Endothelial cell of umbilical vein (primary cell): ENCODE data around the gene PBOV1. TPM values are rescaled to one million over a fixed set of nuclear protein-coding genes. Genes with fewer than 3 reads are reported as not detected.

Source experiments
- BruUV-seq: library from RNA; stranded (reverse); fragments of 400-500 nt; replicated peaks from 2 replicates; lab custom pipeline; 2021; lab: Mats Ljungman, UMichigan
- CTCF ChIA-PET: fragments of 300-600, 350-600 bp; sonication (Branson Sonifier 250); formaldehyde crosslinking; loops from one replicate; lab custom pipeline; 2021; ENCODE audit warnings: antibody characterized with exemption, inconsistent platforms; lab: Charles Lee
- POLR2A ChIA-PET: fragments of 300-600, 350-600 bp; sonication (Branson Sonifier 250); formaldehyde crosslinking; loops from one replicate; lab custom pipeline; 2021; ENCODE audit warnings: antibody characterized with exemption, inconsistent platforms; lab: Charles Lee
- DNase-seq: peaks from one replicate; pipeline ENCODE4 v3.0.0-alpha.2; 2011; ENCODE audit warnings: low read depth, low spot score
- FAIRE-seq: peaks from 2 replicates; lab custom pipeline; 2011; peaks lifted over from hg19 to GRCh38; lab: Jason Lieb, UNC
- H2AFZ ChIP-seq: 2 replicates; pipeline ENCODE4 v1.6.0; 2012; ENCODE audit warnings: low read depth, low read length, control low read depth, inconsistent platforms
- H3K27ac ChIP-seq: 2 replicates; pipeline ENCODE4 v1.5.1; 2011; ENCODE audit warnings: low read depth, mild to moderate bottlenecking, control low read depth, low read length, moderate library complexity; ENCODE audit not compliant: insufficient read depth
- H3K27me3 ChIP-seq, 2 experiments: 2 replicates each; pipeline versions ENCODE4 v1.6.0 to v1.6.1; 2011; ENCODE audit warnings: low read length in 2 of 2, mixed read lengths in 1 of 2; ENCODE audit not compliant: control insufficient read depth in 2 of 2, insufficient read depth in 2 of 2
- H3K36me3 ChIP-seq, 2 experiments: 2 replicates in 1 of 2; 3 replicates in 1 of 2; pipeline ENCODE4 v1.5.1; 2011; ENCODE audit warnings: low read length in 2 of 2, mild to moderate bottlenecking in 1 of 2, moderate library complexity in 1 of 2; ENCODE audit not compliant: control insufficient read depth in 2 of 2, insufficient read depth in 2 of 2; ENCODE audit errors: extremely low read depth in 1 of 2
- H3K4me1 ChIP-seq: 3 replicates; pipeline ENCODE4 v1.5.1; 2011; ENCODE audit warnings: mild to moderate bottlenecking, low read length; ENCODE audit not compliant: control insufficient read depth, insufficient read depth; ENCODE audit errors: extremely low read depth
- H3K4me2 ChIP-seq: 2 replicates; pipeline ENCODE4 v1.6.1; 2011; ENCODE audit warnings: low read length, control low read depth, mixed read lengths; ENCODE audit not compliant: insufficient read depth
- H3K4me3 ChIP-seq, 3 experiments: fragments of 200-600 bp in 1 of 3; sonication (generic), shearing (Covaris generic) in 1 of 3; replicated peaks in 1 of 3; 2 replicates each; pipeline ENCODE4 v1.5.1; 2011 to 2016; ENCODE audit warnings: control low read depth in 3 of 3, low read length in 3 of 3, mild to moderate bottlenecking in 2 of 3, inconsistent platforms in 1 of 3, low read depth in 1 of 3, moderate library complexity in 1 of 3; ENCODE audit not compliant: insufficient read depth in 1 of 3
- H3K79me2 ChIP-seq: 2 replicates; pipeline ENCODE4 v1.6.0; 2012; ENCODE audit warnings: low read length, inconsistent platforms; ENCODE audit not compliant: control insufficient read depth, insufficient read depth
- H3K9ac ChIP-seq: replicated peaks from 2 replicates; pipeline ENCODE3; 2011; ENCODE audit warnings: low read length, control low read depth; ENCODE audit not compliant: insufficient read depth; ENCODE audit errors: extremely low read depth
- H3K9me1 ChIP-seq: replicated peaks from 3 replicates; pipeline ENCODE4 v1.6.0; 2011; ENCODE audit warnings: mild to moderate bottlenecking, low read length; ENCODE audit not compliant: control insufficient read depth, insufficient read depth; ENCODE audit errors: extremely low read depth
- H3K9me3 ChIP-seq: replicated peaks from 2 replicates; pipeline ENCODE4 v1.5.1; 2012; ENCODE audit warnings: low read length, inconsistent platforms; ENCODE audit not compliant: control insufficient read depth, insufficient read depth
- H4K20me1 ChIP-seq: replicated peaks from 2 replicates; pipeline ENCODE3; 2011; ENCODE audit warnings: mild to moderate bottlenecking, low read length; ENCODE audit not compliant: control insufficient read depth, insufficient read depth; ENCODE audit errors: extremely low read depth
- CTCF ChIP-seq, 2 donors: IDR thresholded peaks; 1 replicate in 1 of 2; 2 replicates in 1 of 2; pipeline ENCODE4 v1.5.1; 2011; ENCODE audit warnings: low read length in 2 of 2, mild to moderate bottlenecking in 2 of 2, moderate library complexity in 2 of 2, control low read depth in 1 of 2, inconsistent platforms in 1 of 2, low read depth in 1 of 2; ENCODE audit not compliant: insufficient read depth in 1 of 2; ENCODE audit errors: extremely low read depth in 1 of 2
- EZH2 ChIP-seq: IDR thresholded peaks from 2 replicates; pipeline ENCODE4 v1.6.1; 2012; ENCODE audit warnings: borderline replicate concordance, low read depth, mild to moderate bottlenecking, moderate library complexity, low read length, inconsistent platforms; ENCODE audit not compliant: severe bottlenecking
- FOS ChIP-seq: IDR thresholded peaks from 2 replicates; pipeline ENCODE4 v1.6.1; 2011; ENCODE audit warnings: mild to moderate bottlenecking, low read length, moderate library complexity, borderline replicate concordance; ENCODE audit not compliant: insufficient read depth
- GATA2 ChIP-seq: IDR thresholded peaks from 2 replicates; pipeline ENCODE4 v1.7.0; 2011; ENCODE audit warnings: low read depth, mild to moderate bottlenecking, moderate library complexity, mixed read lengths, low read length; ENCODE audit not compliant: insufficient read length, insufficient read depth
- JUN ChIP-seq: IDR thresholded peaks from 2 replicates; pipeline ENCODE4 v1.6.1; 2011; ENCODE audit warnings: borderline replicate concordance, low read depth; ENCODE audit not compliant: insufficient read length, insufficient read depth
- MAX ChIP-seq: IDR thresholded peaks from 2 replicates; pipeline ENCODE4 v1.6.1; 2011; ENCODE audit not compliant: insufficient read depth, insufficient read length
- MYC ChIP-seq: IDR thresholded peaks from one replicate; pipeline ENCODE4 v1.6.1; 2011; ENCODE audit warnings: mild to moderate bottlenecking, low read depth, low read length
- POLR2A ChIP-seq: IDR thresholded peaks from 2 replicates; pipeline ENCODE4 v1.6.1; 2012; ENCODE audit warnings: low read depth, mild to moderate bottlenecking, control low read depth, low read length
- POLR2AphosphoS5 ChIP-seq: IDR thresholded peaks from 2 replicates; pipeline ENCODE4 v1.6.1; 2012; ENCODE audit warnings: low read depth, mild to moderate bottlenecking, control low read depth, low read length, moderate library complexity; ENCODE audit not compliant: insufficient read depth
- dilution Hi-C: fragments of 300-500 bp; cut with MboI; formaldehyde crosslinking; loops from one replicate; pipeline ENCODE4 v1.15.0; 2019; ENCODE audit warnings: low sequenced_read_pairs; ENCODE audit not compliant: extremely low pct_ligation_motif_present
- intact Hi-C: fragments of 100-400 bp; cut with micrococcal nuclease; formaldehyde crosslinking; loops from one replicate; pipeline ENCODE4 v1.10.0; 2022
- polyA plus RNA-seq, 4 experiments: library from polyadenylated mRNA; depleted of rRNA in 3 of 4; stranded (reverse) in 3 of 4; unstranded in 1 of 4; fragments of >200 nt; gene quantifications; 2 replicates each; pipeline versions ENCODE4 v1.2.1 to v1.2.3, GENCODE V29; 2011 to 2012; ENCODE audit warnings: missing spikeins in 1 of 4
- total RNA-seq: library from RNA; stranded (reverse); gene quantifications from 2 replicates; pipeline ENCODE4 v1.2.3, GENCODE V29; 2021

Gene PBOV1
- total and polyA plus RNA-seq, 2 donors (not counting 3 experiments of a cell fraction or from before 2014, with no cell fraction given): not detected

GRCh38 chr6:138183790-138184134 is 34.5 kb downstream of the PBOV1 start:
- H3K4me3 ChIP-seq: no peak overlapping the region
- H3K9ac ChIP-seq: no peak overlapping the region
- no peak overlapping the region for H2AFZ ChIP-seq
- H3K36me3 ChIP-seq: no peaks in the 10 kb centered on the region
- H3K27me3 ChIP-seq: no peaks in the 10 kb centered on the region
- H3K79me2 ChIP-seq: no peaks in the 10 kb centered on the region
- no peaks in the 10 kb centered on the region for H3K9me3 ChIP-seq
- ChIA-PET POLR2A (no interaction called here), CTCF (no interaction called here)
- dilution Hi-C loops: no loop called here
- BruUV-seq: no TSS peak
- H3K27ac ChIP-seq: no peak overlapping the region
- intact Hi-C loops: no loop called here
- H3K4me1 ChIP-seq: no peaks in the 10 kb centered on the region
- FAIRE-seq: no peak
- no peak overlapping the region for H3K4me2 ChIP-seq
- no peak for TF ChIP-seq FOS
- TF ChIP-seq POLR2AphosphoS5: no peak
- no peak for TF ChIP-seq EZH2
- TF ChIP-seq JUN: no peak
- no peak for TF ChIP-seq MYC
- TF ChIP-seq CTCF (IDR thresholded peaks at IDR 0.05; ENCODE audit: extremely low read depth in 1 of 2, insufficient read depth in 1 of 2, low read depth in 1 of 2, low read length in 2 of 2): no peak
- no peak for TF ChIP-seq MAX
- no peak for TF ChIP-seq GATA2
- TF ChIP-seq POLR2A: no peak
- DNase-seq: no peak
- no peaks in the 10 kb centered on the region for H3K9me1 ChIP-seq
- H4K20me1 ChIP-seq: no peaks in the 10 kb centered on the region
